HepG2 (cell line): ENCODE results near the gene ZNF264. TPM values are rescaled to one million over a fixed set of nuclear protein-coding genes. Genes with fewer than 3 reads are reported as not detected.

Source experiments
- CBX5 ChIP-seq: sonication (generic); formaldehyde crosslinking; IDR thresholded peaks from 2 replicates; pipeline ENCODE4 v1.4.0; 2020; ENCODE audit warnings: missing genetic modification reagents, borderline replicate concordance
- DNMT1 ChIP-seq: sonication (generic); formaldehyde crosslinking; IDR thresholded peaks from 2 replicates; pipeline ENCODE4 v1.5.1; 2020; ENCODE audit warnings: mild to moderate bottlenecking, missing genetic modification reagents
- FOXK1 ChIP-seq: sonication (generic); formaldehyde crosslinking; IDR thresholded peaks from 2 replicates; pipeline ENCODE4 v1.4.0; 2020; ENCODE audit warnings: low read depth, missing genetic modification reagents, borderline replicate concordance
- HHEX ChIP-seq: IDR thresholded peaks from 2 replicates; pipeline ENCODE4 v1.6.1; 2016; ENCODE audit warnings: control low read depth
- JDP2 ChIP-seq: sonication (generic); formaldehyde crosslinking; IDR thresholded peaks from 2 replicates; pipeline ENCODE4 v1.8.1; 2022; ENCODE audit warnings: missing genetic modification reagents, borderline replicate concordance
- MATR3 ChIP-seq: sonication (generic); formaldehyde crosslinking; IDR thresholded peaks from 2 replicates; pipeline ENCODE4 v1.4.0; 2020; ENCODE audit warnings: missing genetic modification reagents
- MTA3 ChIP-seq: sonication (generic); formaldehyde crosslinking; IDR thresholded peaks from 2 replicates; pipeline ENCODE4 v1.4.0; 2020; ENCODE audit warnings: missing genetic modification reagents
- NRL ChIP-seq: sonication (generic); formaldehyde crosslinking; IDR thresholded peaks from 2 replicates; pipeline ENCODE4 v1.5.0; 2020; ENCODE audit warnings: missing genetic modification reagents, mild to moderate bottlenecking, moderate library complexity, borderline replicate concordance
- PAX8 ChIP-seq: sonication (generic); formaldehyde crosslinking; IDR thresholded peaks from 2 replicates; pipeline ENCODE4 v1.8.0; 2022; ENCODE audit warnings: mild to moderate bottlenecking, missing genetic modification reagents, borderline replicate concordance
- PHF21A ChIP-seq: sonication (generic); formaldehyde crosslinking; IDR thresholded peaks from 2 replicates; pipeline ENCODE4 v1.5.0; 2020; ENCODE audit warnings: mild to moderate bottlenecking, missing genetic modification reagents
- POLR2G ChIP-seq: fragments of 200-400 bp; formaldehyde crosslinking; IDR thresholded peaks from 2 replicates; pipeline ENCODE4 v1.6.1; 2018; ENCODE audit warnings: mild to moderate bottlenecking, low read depth, low read length, moderate library complexity
- SMARCC2 ChIP-seq: fragments of 450-650 bp; IDR thresholded peaks from 2 replicates; pipeline ENCODE4 v1.6.1; 2017; ENCODE audit warnings: antibody characterized with exemption, mild to moderate bottlenecking
- SRSF1 ChIP-seq: fragments of 200-400 bp; formaldehyde crosslinking; optimal IDR thresholded peaks from 2 replicates; pipeline ENCODE3; 2017; ENCODE audit warnings: mild to moderate bottlenecking, low read depth, low read length, moderate library complexity
- SRSF4 ChIP-seq: fragments of 200-400 bp; formaldehyde crosslinking; IDR thresholded peaks from one replicate; pipeline ENCODE4 v1.6.1; 2018; ENCODE audit warnings: mild to moderate bottlenecking, low read depth, low read length, moderate library complexity; ENCODE audit not compliant: poor library complexity, severe bottlenecking
- SUZ12 ChIP-seq: fragments of 150-350 bp; IDR thresholded peaks from 2 replicates; pipeline ENCODE4 v1.6.1; 2014; ENCODE audit warnings: low read depth, low read length
- TMF1 ChIP-seq: sonication (generic); formaldehyde crosslinking; IDR thresholded peaks from 2 replicates; pipeline ENCODE4 v1.8.1; 2022; ENCODE audit warnings: low read depth, missing genetic modification reagents
- TRIM24 ChIP-seq: sonication (generic); formaldehyde crosslinking; IDR thresholded peaks from 2 replicates; pipeline ENCODE4 v1.8.0; 2022; ENCODE audit warnings: mild to moderate bottlenecking, missing genetic modification reagents
- ZFP1 ChIP-seq: IDR thresholded peaks from 2 replicates; pipeline ENCODE4 v1.6.1; 2016
- ZNF260 ChIP-seq: sonication (generic); formaldehyde crosslinking; IDR thresholded peaks from 2 replicates; pipeline ENCODE4 v1.4.0; 2020; ENCODE audit warnings: missing genetic modification reagents, low read depth, mild to moderate bottlenecking, borderline replicate concordance
- ZNF382 ChIP-seq: sonication (generic); formaldehyde crosslinking; IDR thresholded peaks from 2 replicates; pipeline ENCODE4 v1.5.0; 2020; ENCODE audit warnings: missing genetic modification reagents, mild to moderate bottlenecking, borderline replicate concordance
- ZNF44 ChIP-seq: sonication (generic); formaldehyde crosslinking; IDR thresholded peaks from 2 replicates; pipeline ENCODE4 v1.5.1; 2020; ENCODE audit warnings: mild to moderate bottlenecking, missing genetic modification reagents
- ZNF496 ChIP-seq: sonication (generic); formaldehyde crosslinking; IDR thresholded peaks from 2 replicates; pipeline ENCODE4 v1.8.1; 2023; ENCODE audit warnings: mild to moderate bottlenecking, moderate library complexity, missing genetic modification reagents; ENCODE audit not compliant: insufficient replicate concordance
- ZNF530 ChIP-seq: sonication (generic); formaldehyde crosslinking; IDR thresholded peaks from 2 replicates; pipeline ENCODE4 v1.5.0; 2020; ENCODE audit warnings: low read depth, mild to moderate bottlenecking, missing genetic modification reagents
- ZNF558 ChIP-seq: sonication (generic); formaldehyde crosslinking; IDR thresholded peaks from 2 replicates; pipeline ENCODE4 v1.9.0; 2022; ENCODE audit warnings: mild to moderate bottlenecking, missing genetic modification reagents, borderline replicate concordance
- ZNF629 ChIP-seq: sonication (generic); formaldehyde crosslinking; conservative IDR thresholded peaks from 2 replicates; pipeline ENCODE4 v1.5.0; 2020; ENCODE audit warnings: missing genetic modification reagents
- ZNF670 ChIP-seq: sonication (generic); formaldehyde crosslinking; IDR thresholded peaks from 2 replicates; pipeline ENCODE4 v1.8.0; 2022; ENCODE audit warnings: mild to moderate bottlenecking, missing genetic modification reagents, borderline replicate concordance
- ZNF772 ChIP-seq: sonication (generic); formaldehyde crosslinking; IDR thresholded peaks from 2 replicates; pipeline ENCODE4 v1.5.0; 2020; ENCODE audit warnings: mild to moderate bottlenecking, missing genetic modification reagents
- ZSCAN12 ChIP-seq: sonication (generic); formaldehyde crosslinking; IDR thresholded peaks from 2 replicates; pipeline ENCODE4 v1.9.0; 2021; ENCODE audit warnings: mild to moderate bottlenecking, missing genetic modification reagents
- polyA plus RNA-seq, 8 experiments: library from polyadenylated mRNA; depleted of rRNA in 3 of 8; stranded (reverse) in 7 of 8; unstranded in 1 of 8; fragments of >200 nt; fragmentation: Illumina TruSeq in 4 of 8; extraction: Trizol in 4 of 8; gene quantifications; 2 replicates each; pipeline versions ENCODE4 v1.2.1 to v1.2.3, GENCODE V29; 2011 to 2016; ENCODE audit warnings: low read depth in 4 of 8, missing spikeins in 1 of 8, mixed read lengths in 1 of 8; ENCODE audit not compliant: insufficient read depth in 1 of 8
- total RNA-seq, 5 experiments: library from RNA; depleted of rRNA; stranded (reverse); fragments of >200 nt; fragmentation: Illumina TruSeq; extraction: Trizol; gene quantifications; 2 replicates each; pipeline ENCODE4 v1.2.3, GENCODE V29; 2016; ENCODE audit warnings: low read depth in 1 of 5
- TF ChIP-seq, protein P1 (sequence below): sonication (generic); formaldehyde crosslinking; IDR thresholded peaks from 2 replicates; pipeline ENCODE4 v1.5.1; 2020; ENCODE audit warnings: mild to moderate bottlenecking, missing genetic modification reagents, moderate library complexity

The ZNF264 gene
- total and polyA plus RNA-seq, 2 of the 13 experiments (the other 11 are each of a cell fraction or from before 2014, with no cell fraction given): 3.5 to 17.6 TPM

DNA sequence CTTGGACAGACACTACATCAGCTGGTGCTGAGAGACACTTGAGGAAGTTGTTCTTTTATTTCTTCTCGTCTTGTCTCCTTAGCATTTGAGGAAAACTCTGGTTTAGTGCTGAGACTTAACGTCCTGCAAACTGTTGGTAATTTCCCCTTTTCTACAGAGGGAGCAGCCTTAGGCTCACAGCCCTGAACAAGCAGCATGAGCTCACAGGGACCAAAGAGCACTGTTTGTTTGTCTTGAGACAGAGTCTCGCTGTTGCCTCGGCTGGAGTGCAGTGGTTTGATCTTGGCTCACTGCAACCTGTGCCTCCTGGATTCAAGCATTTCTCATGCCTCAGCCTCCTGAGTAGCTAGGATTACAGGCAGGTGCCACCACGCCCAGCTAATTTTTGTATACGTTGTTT, 54.7 kb downstream of the ZNF264 start (continued):
- TF ChIP-seq SMARCC2: no peak
- no peak for TF ChIP-seq TRIM24 (CRISPR knock-in tag)
- TF ChIP-seq ZSCAN12: no peak
- no peak for TF ChIP-seq DNMT1
- TF ChIP-seq FOXK1 (CRISPR knock-in tag): no peak
- no peak for TF ChIP-seq MATR3 (CRISPR knock-in tag)
- no peak for TF ChIP-seq POLR2G
- no peak for TF ChIP-seq ZNF558 (CRISPR knock-in tag)
- no peak for TF ChIP-seq NRL (CRISPR knock-in tag)
- TF ChIP-seq TMF1 (CRISPR knock-in tag): no peak
- TF ChIP-seq, protein P1, sequence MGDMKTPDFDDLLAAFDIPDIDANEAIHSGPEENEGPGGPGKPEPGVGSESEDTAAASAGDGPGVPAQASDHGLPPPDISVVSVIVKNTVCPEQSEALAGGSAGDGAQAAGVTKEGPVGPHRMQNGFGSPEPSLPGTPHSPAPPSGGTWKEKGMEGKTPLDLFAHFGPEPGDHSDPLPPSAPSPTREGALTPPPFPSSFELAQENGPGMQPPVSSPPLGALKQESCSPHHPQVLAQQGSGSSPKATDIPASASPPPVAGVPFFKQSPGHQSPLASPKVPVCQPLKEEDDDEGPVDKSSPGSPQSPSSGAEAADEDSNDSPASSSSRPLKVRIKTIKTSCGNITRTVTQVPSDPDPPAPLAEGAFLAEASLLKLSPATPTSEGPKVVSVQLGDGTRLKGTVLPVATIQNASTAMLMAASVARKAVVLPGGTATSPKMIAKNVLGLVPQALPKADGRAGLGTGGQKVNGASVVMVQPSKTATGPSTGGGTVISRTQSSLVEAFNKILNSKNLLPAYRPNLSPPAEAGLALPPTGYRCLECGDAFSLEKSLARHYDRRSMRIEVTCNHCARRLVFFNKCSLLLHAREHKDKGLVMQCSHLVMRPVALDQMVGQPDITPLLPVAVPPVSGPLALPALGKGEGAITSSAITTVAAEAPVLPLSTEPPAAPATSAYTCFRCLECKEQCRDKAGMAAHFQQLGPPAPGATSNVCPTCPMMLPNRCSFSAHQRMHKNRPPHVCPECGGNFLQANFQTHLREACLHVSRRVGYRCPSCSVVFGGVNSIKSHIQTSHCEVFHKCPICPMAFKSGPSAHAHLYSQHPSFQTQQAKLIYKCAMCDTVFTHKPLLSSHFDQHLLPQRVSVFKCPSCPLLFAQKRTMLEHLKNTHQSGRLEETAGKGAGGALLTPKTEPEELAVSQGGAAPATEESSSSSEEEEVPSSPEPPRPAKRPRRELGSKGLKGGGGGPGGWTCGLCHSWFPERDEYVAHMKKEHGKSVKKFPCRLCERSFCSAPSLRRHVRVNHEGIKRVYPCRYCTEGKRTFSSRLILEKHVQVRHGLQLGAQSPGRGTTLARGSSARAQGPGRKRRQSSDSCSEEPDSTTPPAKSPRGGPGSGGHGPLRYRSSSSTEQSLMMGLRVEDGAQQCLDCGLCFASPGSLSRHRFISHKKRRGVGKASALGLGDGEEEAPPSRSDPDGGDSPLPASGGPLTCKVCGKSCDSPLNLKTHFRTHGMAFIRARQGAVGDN: no peak; the same call in 1 of the 2 replicates
- TF ChIP-seq SRSF4: no peak
- no peak for TF ChIP-seq HHEX
- no peak for TF ChIP-seq JDP2 (CRISPR knock-in tag)
- no peak for TF ChIP-seq ZNF382 (CRISPR knock-in tag)
- TF ChIP-seq PHF21A (CRISPR knock-in tag): no peak
- TF ChIP-seq PAX8 (CRISPR knock-in tag): no peak
- TF ChIP-seq ZNF629 (CRISPR knock-in tag): no peak
- no peak for TF ChIP-seq CBX5 (CRISPR knock-in tag)
- TF ChIP-seq MTA3 (CRISPR knock-in tag): no peak
- no peak for TF ChIP-seq ZNF44 (CRISPR knock-in tag)
- no peak for TF ChIP-seq ZFP1 (CRISPR knock-in tag)
- no peak for TF ChIP-seq ZNF496 (CRISPR knock-in tag)
- no peak for TF ChIP-seq SRSF1
- TF ChIP-seq ZNF260: no peak
- no peak for TF ChIP-seq ZNF530 (CRISPR knock-in tag)
- TF ChIP-seq ZNF772 (CRISPR knock-in tag): no peak
- no peak for TF ChIP-seq SUZ12
- TF ChIP-seq ZNF670 (CRISPR knock-in tag): no peak
